ENCODE results near the gene PPM1H. TPM values are rescaled to one million over a fixed set of nuclear protein-coding genes. Genes with fewer than 3 reads are reported as not detected.
A peak's percentile ranks its signal among the peaks of the same experiment; 100 is the strongest.

Gene PPM1H
- total and polyA plus RNA-seq, 4 donors, result 2.3 to 7.2 (median 4.1) TPM

DNA sequence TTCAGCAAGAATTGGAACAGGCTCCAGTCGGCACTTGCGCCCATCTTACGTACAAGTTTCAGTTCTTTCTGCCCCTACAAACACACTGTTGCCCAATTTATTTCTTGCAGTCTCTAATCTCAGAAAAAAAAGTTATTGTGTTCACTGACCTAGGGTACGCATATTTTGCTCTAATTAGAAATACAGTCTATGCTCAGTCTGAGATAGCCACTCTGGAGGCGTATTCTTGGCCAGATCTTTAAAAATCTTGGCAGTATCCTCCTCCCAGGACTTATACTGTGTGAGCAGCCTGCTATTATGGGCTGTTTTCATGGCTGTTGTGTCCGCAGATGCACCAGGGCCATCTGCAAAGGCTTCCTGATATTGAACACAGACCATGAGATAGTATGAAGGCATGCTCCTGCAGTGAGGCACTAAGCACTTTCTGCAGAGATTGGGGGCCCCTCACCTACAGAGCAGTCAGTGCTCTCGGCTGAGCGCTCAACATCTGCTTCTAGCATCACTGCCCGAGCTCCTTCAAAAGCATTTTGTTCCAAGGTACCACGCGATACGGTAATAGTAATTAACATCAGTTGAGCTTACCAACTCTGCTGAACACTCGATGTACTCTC is 57.9 kb downstream of the PPM1H start:
- Histone ChIP-seq H3K27ac (ENCODE audit: low read depth in 1 of 2, low read length in 2 of 2) (no peak overlapping the region), H3K9ac (ENCODE audit: low read depth in 1 of 2, low read length in 2 of 2) (no peak overlapping the region), H3K4me3 (ENCODE audit: low read depth in 1 of 3, low read length in 3 of 3) (no peak overlapping the region), H3K36me3 (ENCODE audit: control insufficient read depth in 4 of 4, insufficient read depth in 3 of 4, low read depth in 1 of 4, low read length in 3 of 4) (no peaks in the 10 kb centered on the region), H3K4me1 (ENCODE audit: control insufficient read depth in 4 of 4, insufficient read depth in 4 of 4, low read length in 3 of 4) (no peaks in the 10 kb centered on the region), H3K9me3 (ENCODE audit: control insufficient read depth in 4 of 4, low read length in 3 of 4) (no peaks in the 10 kb centered on the region), H3K27me3 (ENCODE audit: control insufficient read depth in 4 of 4, insufficient read depth in 4 of 4, low read length in 3 of 4) (no peaks in the 10 kb centered on the region)
- 88% methylated on average over 13 of the region's 13 CpGs for WGBS
- no peak for DNase-seq (ENCODE audit: low spot score)
- peak in 1 of 2 donors; percentile 16 for TF ChIP-seq RXRA (IDR thresholded peaks at IDR 0.05)
- no peak for TF ChIP-seq FOXA1 (IDR thresholded peaks at IDR 0.05)
- TF ChIP-seq TAF1 (conservative IDR thresholded peaks at IDR 0.05), result no peak
- no peak for TF ChIP-seq FOXA2 (IDR thresholded peaks at IDR 0.05)
- TF ChIP-seq HNF4A (conservative IDR thresholded peaks at IDR 0.05), result no peak

DNA sequence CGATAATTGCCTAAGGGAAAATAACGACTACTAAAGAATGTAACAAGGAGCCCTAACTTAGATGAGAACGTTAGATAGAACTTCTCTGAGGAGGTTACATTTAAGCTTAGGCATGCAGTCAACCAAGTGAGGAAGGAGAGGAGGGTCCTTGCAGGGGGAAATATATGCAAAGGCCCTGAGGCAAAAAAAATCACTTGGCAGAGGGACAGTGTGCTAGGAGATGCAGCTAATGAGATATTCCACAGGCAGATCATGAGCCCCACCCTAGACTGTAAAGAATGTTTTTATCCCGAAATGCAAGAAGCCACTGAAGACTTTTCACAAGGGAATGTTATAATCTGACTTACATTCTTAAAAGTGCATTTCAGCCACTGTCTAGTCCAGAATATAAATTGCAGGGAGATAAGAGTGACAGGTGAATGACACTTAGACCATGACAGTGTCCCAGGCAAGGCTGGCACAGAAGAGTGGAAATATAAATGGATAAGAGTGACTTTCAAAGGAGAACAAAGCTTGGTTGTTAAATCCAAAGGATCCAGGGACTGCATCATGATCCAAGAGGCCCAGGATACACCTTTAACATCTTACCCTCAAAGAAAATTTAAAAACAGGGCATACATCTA is 61.0 kb downstream of the PPM1H start:
- Histone ChIP-seq H3K9ac (ENCODE audit: low read depth in 1 of 2, low read length in 2 of 2) (no peak overlapping the region), H3K4me1 (ENCODE audit: control insufficient read depth in 4 of 4, insufficient read depth in 4 of 4, low read length in 3 of 4) (no peaks in the 10 kb centered on the region), H3K27me3 (ENCODE audit: control insufficient read depth in 4 of 4, insufficient read depth in 4 of 4, low read length in 3 of 4) (no peaks in the 10 kb centered on the region), H3K4me3 (ENCODE audit: low read depth in 1 of 3, low read length in 3 of 3) (no peak overlapping the region), H3K36me3 (ENCODE audit: control insufficient read depth in 4 of 4, insufficient read depth in 3 of 4, low read depth in 1 of 4, low read length in 3 of 4) (no peaks in the 10 kb centered on the region), H3K27ac (ENCODE audit: low read depth in 1 of 2, low read length in 2 of 2) (no peak overlapping the region), H3K9me3 (ENCODE audit: control insufficient read depth in 4 of 4, low read length in 3 of 4) (no peaks in the 10 kb centered on the region)
- 90% methylated on average over 4 of the region's 4 CpGs for WGBS
- TF ChIP-seq RXRA (IDR thresholded peaks at IDR 0.05) (no peak), NR2F2 (IDR thresholded peaks at IDR 0.05) (no peak), FOXA1 (IDR thresholded peaks at IDR 0.05) (no peak), RAD21 (IDR thresholded peaks at IDR 0.05) (no peak), FOXA2 (IDR thresholded peaks at IDR 0.05) (no peak), JUND (IDR thresholded peaks at IDR 0.05) (no peak)
- DNase-seq (ENCODE audit: low spot score), result no peak

DNA sequence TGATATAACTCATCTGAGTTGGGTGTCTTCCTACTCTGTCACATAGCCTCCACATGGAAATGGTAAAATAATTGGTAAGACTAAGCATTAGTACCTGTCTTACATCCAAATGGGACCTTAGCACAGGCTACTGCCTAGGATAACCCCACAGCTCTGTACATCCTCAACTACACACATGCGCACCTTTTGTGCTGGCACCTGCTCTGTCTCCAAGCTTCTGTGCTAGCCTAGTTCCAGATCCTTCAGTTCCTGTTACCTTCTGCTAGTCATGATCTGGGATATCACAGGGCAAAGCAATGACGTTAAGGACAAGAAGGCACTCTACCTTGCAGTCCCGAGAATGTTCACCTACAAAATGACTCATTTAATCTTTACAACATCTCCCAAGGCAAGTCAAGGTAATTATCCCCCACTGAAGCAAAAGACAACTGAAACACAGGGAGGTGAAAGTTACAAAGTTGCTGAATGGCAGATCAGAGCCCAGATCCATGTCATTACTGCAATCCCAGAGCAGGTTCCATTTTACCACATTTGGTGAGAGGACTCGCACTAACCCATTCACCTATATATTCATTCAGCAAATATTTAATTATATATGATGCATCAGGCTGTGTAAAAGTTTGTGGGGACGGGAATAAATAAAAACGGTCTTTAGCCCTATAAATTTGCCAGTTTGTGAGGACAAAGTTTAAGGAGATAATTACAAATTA is 61.7 kb downstream of the PPM1H start:
- Histone ChIP-seq H3K4me3 (ENCODE audit: low read depth in 1 of 3, low read length in 3 of 3) (no peak overlapping the region), H3K9me3 (ENCODE audit: control insufficient read depth in 4 of 4, low read length in 3 of 4) (no peaks in the 10 kb centered on the region), H3K36me3 (ENCODE audit: control insufficient read depth in 4 of 4, insufficient read depth in 3 of 4, low read depth in 1 of 4, low read length in 3 of 4) (no peaks in the 10 kb centered on the region), H3K4me1 (ENCODE audit: control insufficient read depth in 4 of 4, insufficient read depth in 4 of 4, low read length in 3 of 4) (no peaks in the 10 kb centered on the region), H3K27me3 (ENCODE audit: control insufficient read depth in 4 of 4, insufficient read depth in 4 of 4, low read length in 3 of 4) (no peaks in the 10 kb centered on the region), H3K27ac (ENCODE audit: low read depth in 1 of 2, low read length in 2 of 2) (no peak overlapping the region), H3K9ac (ENCODE audit: low read depth in 1 of 2, low read length in 2 of 2) (no peak overlapping the region)
- 92% methylated on average over 6 of the region's 6 CpGs for WGBS
- DNase-seq (ENCODE audit: low spot score), result no peak
- TF ChIP-seq FOXA2 (IDR thresholded peaks at IDR 0.05), result no peak
- TF ChIP-seq TAF1 (conservative IDR thresholded peaks at IDR 0.05), result no peak
- no peak for TF ChIP-seq SP1 (IDR thresholded peaks at IDR 0.05)
- no peak for TF ChIP-seq GABPA (IDR thresholded peaks at IDR 0.05 in 1 of 2, conservative IDR thresholded peaks at IDR 0.05 in 1 of 2)
- TF ChIP-seq RXRA (IDR thresholded peaks at IDR 0.05), result no peak
- TF ChIP-seq NR2F2 (IDR thresholded peaks at IDR 0.05), result no peak
- TF ChIP-seq, protein P1, sequence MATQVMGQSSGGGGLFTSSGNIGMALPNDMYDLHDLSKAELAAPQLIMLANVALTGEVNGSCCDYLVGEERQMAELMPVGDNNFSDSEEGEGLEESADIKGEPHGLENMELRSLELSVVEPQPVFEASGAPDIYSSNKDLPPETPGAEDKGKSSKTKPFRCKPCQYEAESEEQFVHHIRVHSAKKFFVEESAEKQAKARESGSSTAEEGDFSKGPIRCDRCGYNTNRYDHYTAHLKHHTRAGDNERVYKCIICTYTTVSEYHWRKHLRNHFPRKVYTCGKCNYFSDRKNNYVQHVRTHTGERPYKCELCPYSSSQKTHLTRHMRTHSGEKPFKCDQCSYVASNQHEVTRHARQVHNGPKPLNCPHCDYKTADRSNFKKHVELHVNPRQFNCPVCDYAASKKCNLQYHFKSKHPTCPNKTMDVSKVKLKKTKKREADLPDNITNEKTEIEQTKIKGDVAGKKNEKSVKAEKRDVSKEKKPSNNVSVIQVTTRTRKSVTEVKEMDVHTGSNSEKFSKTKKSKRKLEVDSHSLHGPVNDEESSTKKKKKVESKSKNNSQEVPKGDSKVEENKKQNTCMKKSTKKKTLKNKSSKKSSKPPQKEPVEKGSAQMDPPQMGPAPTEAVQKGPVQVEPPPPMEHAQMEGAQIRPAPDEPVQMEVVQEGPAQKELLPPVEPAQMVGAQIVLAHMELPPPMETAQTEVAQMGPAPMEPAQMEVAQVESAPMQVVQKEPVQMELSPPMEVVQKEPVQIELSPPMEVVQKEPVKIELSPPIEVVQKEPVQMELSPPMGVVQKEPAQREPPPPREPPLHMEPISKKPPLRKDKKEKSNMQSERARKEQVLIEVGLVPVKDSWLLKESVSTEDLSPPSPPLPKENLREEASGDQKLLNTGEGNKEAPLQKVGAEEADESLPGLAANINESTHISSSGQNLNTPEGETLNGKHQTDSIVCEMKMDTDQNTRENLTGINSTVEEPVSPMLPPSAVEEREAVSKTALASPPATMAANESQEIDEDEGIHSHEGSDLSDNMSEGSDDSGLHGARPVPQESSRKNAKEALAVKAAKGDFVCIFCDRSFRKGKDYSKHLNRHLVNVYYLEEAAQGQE (IDR thresholded peaks at IDR 0.05), result no peak
- TF ChIP-seq, protein P2, sequence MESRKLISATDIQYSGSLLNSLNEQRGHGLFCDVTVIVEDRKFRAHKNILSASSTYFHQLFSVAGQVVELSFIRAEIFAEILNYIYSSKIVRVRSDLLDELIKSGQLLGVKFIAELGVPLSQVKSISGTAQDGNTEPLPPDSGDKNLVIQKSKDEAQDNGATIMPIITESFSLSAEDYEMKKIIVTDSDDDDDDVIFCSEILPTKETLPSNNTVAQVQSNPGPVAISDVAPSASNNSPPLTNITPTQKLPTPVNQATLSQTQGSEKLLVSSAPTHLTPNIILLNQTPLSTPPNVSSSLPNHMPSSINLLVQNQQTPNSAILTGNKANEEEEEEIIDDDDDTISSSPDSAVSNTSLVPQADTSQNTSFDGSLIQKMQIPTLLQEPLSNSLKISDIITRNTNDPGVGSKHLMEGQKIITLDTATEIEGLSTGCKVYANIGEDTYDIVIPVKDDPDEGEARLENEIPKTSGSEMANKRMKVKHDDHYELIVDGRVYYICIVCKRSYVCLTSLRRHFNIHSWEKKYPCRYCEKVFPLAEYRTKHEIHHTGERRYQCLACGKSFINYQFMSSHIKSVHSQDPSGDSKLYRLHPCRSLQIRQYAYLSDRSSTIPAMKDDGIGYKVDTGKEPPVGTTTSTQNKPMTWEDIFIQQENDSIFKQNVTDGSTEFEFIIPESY (IDR thresholded peaks at IDR 0.05), result no peak
- TF ChIP-seq, protein P3, sequence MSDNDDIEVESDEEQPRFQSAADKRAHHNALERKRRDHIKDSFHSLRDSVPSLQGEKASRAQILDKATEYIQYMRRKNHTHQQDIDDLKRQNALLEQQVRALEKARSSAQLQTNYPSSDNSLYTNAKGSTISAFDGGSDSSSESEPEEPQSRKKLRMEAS (IDR thresholded peaks at IDR 0.05), result no peak
- TF ChIP-seq JUND (IDR thresholded peaks at IDR 0.05), result no peak
- TF ChIP-seq EGR1 (IDR thresholded peaks at IDR 0.05; ENCODE audit: low read depth in 2 of 2), result no peak
- TF ChIP-seq FOXA1 (IDR thresholded peaks at IDR 0.05), result no peak
- no peak for TF ChIP-seq YY1 (IDR thresholded peaks at IDR 0.05)

All from liver (tissue), 9 donors.